Motor neuron (in vitro differentiated cells): ENCODE measurements around the gene ASXL1. TPM values are rescaled to one million over a fixed set of nuclear protein-coding genes. Genes with fewer than 3 reads are reported as not detected.

Experiments
- ATAC-seq, 8 experiments: fragments of 200-7000 bp; cut with Tn5 transposase; replicated peaks in 6 of 8; 2 replicates each; pipeline ENCODE4 v1.8.0; 2021; ENCODE audit warnings: mild to moderate bottlenecking in 8 of 8, moderate library complexity in 8 of 8
- H3K27ac ChIP-seq, 2 donors: fragments of 250-450 bp; sonication (Bioruptor Pico); 2 replicates each; pipeline ENCODE4 v1.9.0; 2021; ENCODE audit warnings: antibody characterized with exemption in 2 of 2, mild to moderate bottlenecking in 2 of 2, moderate library complexity in 1 of 2
- H3K4me1 ChIP-seq, 2 donors: fragments of 250-450 bp; sonication (Bioruptor Pico); replicated peaks in 1 of 2; 2 replicates each; pipeline ENCODE4 v1.6.1; 2021; ENCODE audit warnings: antibody characterized with exemption in 2 of 2, mild to moderate bottlenecking in 2 of 2, moderate library complexity in 1 of 2
- H3K4me3 ChIP-seq, 5 donors: fragments of 250-450 bp; sonication (Bioruptor Pico); 2 replicates each; pipeline ENCODE4 v1.9.0; 2021; ENCODE audit warnings: antibody characterized with exemption in 5 of 5, mild to moderate bottlenecking in 5 of 5, moderate library complexity in 4 of 5
- WGBS, 10 experiments: fragments of 450-650 bp; shearing (Covaris generic); methylation state at CpG; one replicate each; pipeline ENCODE4 v1.0.0; 2022; 5-methylcytosine and 5-hydroxymethylcytosine counted together
- in situ Hi-C, 9 experiments: fragments of 400-800 bp; cut with MboI; loops; one replicate each; pipeline ENCODE4 v1.15.0; 2021; ENCODE audit warnings: low sequenced_read_pairs in 9 of 9, low pct_unique_long_range_greater_than_20kb in 2 of 9; ENCODE audit not compliant: unreplicated experiment in 9 of 9
- total RNA-seq, 8 experiments: library from RNA; unstranded; fragments of 300-600 nt; gene quantifications; 2 replicates each; pipeline versions ENCODE4 v1.2.3 to v1.2.4, GENCODE V29; 2022

Gene ASXL1
- total RNA-seq, 8 experiments from 2014 or later: 22.1 to 81.0 (median 33.3) TPM

DNA sequence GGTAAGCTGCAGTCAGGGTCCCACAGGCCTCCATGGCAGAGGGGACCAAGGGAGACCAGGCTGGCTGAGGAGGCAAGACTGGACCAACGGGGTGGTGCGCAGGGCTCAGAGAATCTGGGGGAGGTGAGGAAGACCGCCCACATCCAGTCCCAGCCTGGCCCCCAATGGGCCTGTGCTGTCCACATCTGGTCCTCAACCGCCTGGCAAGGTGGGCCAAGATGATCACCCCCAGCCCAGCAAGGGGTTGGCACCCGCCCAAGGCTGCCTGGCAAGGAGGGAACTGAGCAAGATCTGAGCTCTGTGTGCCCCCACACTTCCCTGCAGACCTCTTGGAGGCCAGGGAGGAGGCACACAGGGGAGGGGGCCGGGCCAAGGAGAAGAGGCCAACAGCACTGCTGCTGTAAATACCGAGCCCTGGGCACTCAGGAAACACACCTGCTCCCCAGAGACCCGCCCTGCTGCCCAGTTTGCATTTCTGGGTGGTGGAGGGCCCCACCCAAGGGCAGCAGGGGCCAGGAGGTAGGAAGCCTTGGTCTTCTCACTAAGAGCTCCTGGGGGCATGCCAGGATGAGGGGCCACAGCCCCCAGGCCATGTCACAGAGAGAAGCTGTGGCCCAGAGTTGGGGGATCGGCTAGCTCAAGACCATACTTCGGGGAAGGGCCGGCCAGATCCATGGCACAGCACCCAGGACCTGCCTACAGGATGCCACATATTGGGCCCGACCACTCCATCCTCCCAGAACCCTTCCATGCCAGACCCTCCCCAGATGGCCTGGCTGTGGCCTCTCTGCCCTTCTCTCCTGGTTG lies 109.6 kb downstream of the ASXL1 start:
- 81 to 100% methylated on average over 2 to 5 of the region's 12 CpGs; no CpG with 5 or more reads in 8 of the 10 experiments for WGBS, 10 experiments
- no peak for ATAC-seq
- H3K4me1 ChIP-seq: peaks cover 58 to 66% of the 10 kb centered on the region in 2 donors
- in situ Hi-C loops: no loop called here
- peak overlapping the region in 1 of 2 donors; percentile 68 for H3K27ac ChIP-seq
- no peak overlapping the region for H3K4me3 ChIP-seq

- peaks cover 58 to 67% of the 10 kb centered on the region in 2 donors for H3K4me1 ChIP-seq
- no peak overlapping the region for H3K4me3 ChIP-seq
- in situ Hi-C loops: no loop called here
- no peak overlapping the region for H3K27ac ChIP-seq
- 98% methylated on average over 6 of the region's 6 CpGs; no CpG with 5 or more reads in 9 of the 10 experiments for WGBS, 10 experiments
- no peak for ATAC-seq
Observed at GRCh38 chr20:32468313-32468640, 110.1 kb downstream of the ASXL1 start.

- Histone ChIP-seq H3K27ac (no peak overlapping the region), H3K4me1 (peaks cover 59 to 67% of the 10 kb centered on the region in 2 donors), H3K4me3 (no peak overlapping the region)
- 84 to 100% (median 98%) methylated on average over 1 to 5 of the region's 7 CpGs; no CpG with 5 or more reads in 1 of the 10 experiments for WGBS, 10 experiments
- in situ Hi-C loops: no loop called here
- ATAC-seq: no peak
Observed at GRCh38 chr20:32468860-32469259, 110.7 kb downstream of the ASXL1 start.

DNA sequence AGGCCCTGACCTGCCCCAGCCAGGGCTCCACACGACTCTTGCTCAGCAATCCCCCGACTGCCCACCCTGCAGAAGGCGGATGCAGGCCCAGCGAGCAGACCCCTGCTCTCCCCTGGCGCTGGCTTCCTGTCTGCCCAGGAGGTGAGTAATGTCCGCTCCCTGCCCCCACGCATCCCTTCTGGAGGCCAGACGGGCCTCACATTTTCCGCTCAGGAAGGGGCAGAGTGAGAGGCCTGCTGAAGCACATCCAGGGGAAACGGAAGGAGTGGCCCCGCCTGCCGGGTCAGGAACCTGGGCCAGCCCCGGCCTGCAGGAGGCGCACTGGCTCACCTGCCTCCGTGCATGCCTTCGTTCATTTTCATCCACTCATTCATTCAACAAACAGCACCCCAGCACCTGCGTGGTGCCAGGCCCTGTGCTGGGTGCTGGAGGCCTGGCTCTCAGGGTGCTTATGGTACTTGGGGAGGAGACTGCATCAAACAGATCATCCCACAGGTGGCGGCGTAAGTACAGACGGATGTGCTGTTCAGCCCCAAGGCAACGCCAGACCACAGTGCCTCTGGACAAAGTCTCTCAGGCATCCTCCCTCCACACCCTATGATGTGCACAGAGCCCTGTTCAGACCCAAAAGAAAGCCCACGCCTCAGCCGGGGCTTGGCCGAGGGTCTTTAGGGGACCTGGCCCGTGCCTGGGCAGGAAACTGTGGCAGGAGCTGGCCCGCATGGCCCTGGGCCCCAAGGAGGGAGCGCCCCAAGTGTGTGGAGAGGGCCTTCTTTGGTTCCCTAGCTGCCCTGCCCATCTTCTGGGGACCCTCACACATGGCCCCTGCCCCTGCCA lies 112.1 kb downstream of the ASXL1 start:
- WGBS, 10 experiments: 60 to 100% (median 90%) methylated on average over 1 to 6 of the region's 27 CpGs; no CpG with 5 or more reads in 7 of the 10 experiments
- in situ Hi-C loops: no loop called here
- Histone ChIP-seq H3K4me3 (no peak overlapping the region), H3K4me1 (peaks cover 59 to 66% of the 10 kb centered on the region in 2 donors), H3K27ac (peak overlapping the region; percentile 38 to 48)
- ATAC-seq: peak in 6 of 8 experiments; percentile 1 to 46 (median 36)

- in situ Hi-C loops: no loop called here
- H3K4me1 ChIP-seq: peaks cover 57 to 65% of the 10 kb centered on the region in 2 donors
- 88 to 100% (median 97%) methylated on average over 1 to 3 of the region's 9 CpGs; no CpG with 5 or more reads in 6 of the 10 experiments for WGBS, 10 experiments
- H3K4me3 ChIP-seq: no peak overlapping the region
- no peak for ATAC-seq
- H3K27ac ChIP-seq: peak overlapping the region in 1 of 2 donors; percentile 48
Observed at GRCh38 chr20:32470940-32471339, 112.8 kb downstream of the ASXL1 start.

- in situ Hi-C loops: no loop called here
Observed at GRCh38 chr20:32472581-32473207, 114.6 kb downstream of the ASXL1 start.

GRCh38 chr20:32473231-32474008 lies 115.3 kb downstream of the ASXL1 start:
- H3K4me1 ChIP-seq: peaks cover 62 to 68% of the 10 kb centered on the region in 2 donors
- H3K27ac ChIP-seq: peak overlapping the region; percentile 69 to 86
- no peak for ATAC-seq
- 30 to 81% (median 69%) methylated on average over 1 to 12 of the region's 29 CpGs; no CpG with 5 or more reads in 5 of the 10 experiments for WGBS, 10 experiments
- H3K4me3 ChIP-seq: no peak overlapping the region
- in situ Hi-C loops: no loop called here

More at GRCh38 chr20:32472581-32473207, 114.6 kb downstream of the ASXL1 start:
- Histone ChIP-seq H3K4me3 (no peak overlapping the region), H3K4me1 (peaks cover 62 to 68% of the 10 kb centered on the region in 2 donors), H3K27ac (peak overlapping the region; percentile 69 to 86)
- ATAC-seq: no peak
- WGBS, 10 experiments: 93% methylated on average over 3 of the region's 6 CpGs; no CpG with 5 or more reads in 9 of the 10 experiments

DNA sequence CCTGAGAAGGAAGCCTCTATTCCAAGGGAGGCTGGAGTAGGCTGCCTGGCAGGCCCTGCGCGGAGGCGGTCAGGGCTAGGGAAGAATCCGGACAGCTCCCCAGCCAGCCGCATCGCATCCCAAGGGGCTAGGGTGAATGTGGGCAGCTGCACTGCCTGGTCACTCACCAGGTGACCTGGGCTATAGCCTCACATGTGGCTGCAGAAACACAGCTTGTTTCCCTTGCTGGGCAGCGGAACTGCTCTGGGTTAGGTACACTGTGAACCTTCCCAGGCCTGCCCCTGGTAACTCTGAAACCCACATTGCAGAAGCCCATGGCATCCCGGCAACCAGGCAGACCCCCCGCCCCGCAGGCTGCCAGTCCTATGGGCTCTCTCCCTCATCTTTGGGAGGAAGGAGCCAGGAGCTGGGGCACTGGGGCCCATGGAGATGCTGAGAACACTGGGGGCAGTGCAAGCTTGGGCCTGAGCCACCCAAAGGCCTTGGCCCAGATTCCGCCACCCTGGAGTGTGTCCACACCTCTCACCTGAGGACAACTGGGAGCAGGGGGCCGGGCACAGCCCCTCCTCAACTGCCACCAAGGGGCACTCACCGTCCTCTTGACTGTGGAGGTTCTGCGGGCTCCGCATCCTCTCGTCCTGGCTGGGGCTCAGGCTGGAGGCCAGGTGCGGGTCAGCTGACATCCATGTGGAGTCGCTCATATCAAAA lies 116.0 kb downstream of the ASXL1 start:
- 70 to 100% (median 78%) methylated on average over 2 to 6 of the region's 18 CpGs; no CpG with 5 or more reads in 5 of the 10 experiments for WGBS, 10 experiments
- in situ Hi-C loops: no loop called here
- H3K4me1 ChIP-seq: peaks cover 62 to 70% of the 10 kb centered on the region in 2 donors

DNA sequence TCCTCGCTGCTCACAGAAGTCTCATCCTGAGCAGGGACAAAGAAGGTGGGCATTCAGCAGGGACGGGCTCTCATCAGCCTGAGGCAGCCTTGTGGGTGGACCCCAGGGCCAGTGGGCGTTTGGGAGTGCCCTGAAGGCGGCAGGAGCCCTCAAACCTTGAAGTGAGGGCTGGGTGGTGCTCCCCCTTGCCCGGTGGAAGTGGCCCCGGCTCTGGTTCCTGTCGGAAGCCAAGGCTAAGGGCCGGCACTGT lies 116.5 kb downstream of the ASXL1 start:
- in situ Hi-C loops: no loop called here
- Histone ChIP-seq H3K27ac (peak overlapping the region; percentile 69 to 86), H3K4me3 (peak overlapping the region; percentile 1 to 24 (median 15)), H3K4me1 (peaks cover 61 to 72% of the 10 kb centered on the region in 2 donors)
- ATAC-seq: no peak
- 0 to 20% methylated on average over 1 of the region's 8 CpGs; no CpG with 5 or more reads in 8 of the 10 experiments for WGBS, 10 experiments

More for the DNA sequence above, 116.0 kb downstream of the ASXL1 start:
- no peak for ATAC-seq
- Histone ChIP-seq H3K4me3 (peak overlapping the region in 3 of 5 donors; percentile 1 to 24 (median 16)), H3K27ac (peak overlapping the region; percentile 69 to 86)

- Histone ChIP-seq H3K4me3 (peak overlapping the region; percentile 1 to 24 (median 15)), H3K27ac (peak overlapping the region; percentile 69 to 86), H3K4me1 (peaks cover 61 to 72% of the 10 kb centered on the region in 2 donors)
- ATAC-seq: peak; percentile 85 to 93 (median 87)
- WGBS, 10 experiments: 0% methylated on average over 1 to 5 of the region's 28 CpGs; no CpG with 5 or more reads in 5 of the 10 experiments
- in situ Hi-C loops: no loop called here
Observed at GRCh38 chr20:32474967-32475811, 117.1 kb downstream of the ASXL1 start.
